Transverse colon (tissue), 4 donors: Measurements from ENCODE around the gene TDRD10. TPM values are rescaled to one million over a fixed set of nuclear protein-coding genes. Genes with fewer than 3 reads are reported as not detected.

Experiments used
- DNase-seq: peaks from one replicate; pipeline ENCODE4 v3.0.0-alpha.2; 2019
- H3K27ac ChIP-seq, 4 donors: fragments of 200-600 bp; sonication (generic); 2 replicates each; pipeline ENCODE4 v1.5.1; 2016 to 2018; ENCODE audit warnings: inconsistent platforms in 4 of 4
- H3K27me3 ChIP-seq: fragments of 200-600 bp; sonication (generic); 2 replicates; pipeline ENCODE4 v1.5.1; 2017; ENCODE audit warnings: inconsistent platforms
- H3K36me3 ChIP-seq, 4 donors: fragments of 200-600 bp; sonication (generic); 2 replicates each; pipeline ENCODE4 v1.5.1; 2017 to 2019; ENCODE audit warnings: inconsistent platforms in 4 of 4
- H3K4me1 ChIP-seq, 4 donors: fragments of 200-600 bp; sonication (generic); 2 replicates each; pipeline ENCODE4 v1.5.1; 2017 to 2020; ENCODE audit warnings: inconsistent platforms in 4 of 4
- H3K4me3 ChIP-seq, 4 donors: fragments of 200-600 bp; sonication (generic); 1 replicate in 1 of 4; 2 replicates in 3 of 4; pipeline versions ENCODE4 v1.5.1 to v1.6.1; 2017 to 2019; ENCODE audit warnings: inconsistent platforms in 4 of 4
- H3K9me3 ChIP-seq, 2 donors: fragments of 200-600 bp; sonication (generic); 2 replicates each; pipeline ENCODE4 v1.5.1; 2017 to 2019; ENCODE audit warnings: inconsistent platforms in 2 of 2
- CTCF ChIP-seq, 5 experiments: fragments of 200-600 bp in 3 of 5; fragments of 450-650 bp in 2 of 5; sonication (generic) in 3 of 5; IDR thresholded peaks; 1 replicate in 2 of 5; 2 replicates in 3 of 5; pipeline ENCODE4 v1.5.1; 2016 to 2017; ENCODE audit warnings: antibody characterized with exemption in 5 of 5, inconsistent platforms in 3 of 5, mild to moderate bottlenecking in 2 of 5, moderate library complexity in 1 of 5
- EP300 ChIP-seq: sonication (generic); formaldehyde crosslinking; IDR thresholded peaks from one replicate; pipeline ENCODE4 v1.6.1; 2017; ENCODE audit warnings: antibody characterized with exemption, low read depth
- POLR2A ChIP-seq: fragments of 450-650 bp; IDR thresholded peaks from one replicate; pipeline ENCODE4 v1.6.1; 2016; ENCODE audit warnings: antibody characterized with exemption, mild to moderate bottlenecking, moderate library complexity
- POLR2AphosphoS5 ChIP-seq, 3 donors: sonication (generic); formaldehyde crosslinking; IDR thresholded peaks; one replicate each; pipeline ENCODE4 v1.6.1; 2016; ENCODE audit warnings: antibody characterized with exemption in 3 of 3
- WGBS, 2 donors: methylation state at CpG; one replicate each; pipeline ENCODE4 v1.1.5; 2018; ENCODE audit warnings: low coverage in 1 of 2; 5-methylcytosine and 5-hydroxymethylcytosine counted together
- in situ Hi-C, 4 donors: fragments of 200-750 bp; cut with MboI; loops; one replicate each; pipeline versions ENCODE4 v1.15.0 to v1.15.1; 2017; ENCODE audit warnings: low sequenced_read_pairs in 3 of 4, low pct_ligation_motif_present in 1 of 4, low pct_unique_long_range_greater_than_20kb in 1 of 4
- intact Hi-C: fragments of 100-400 bp; cut with DNase I; formaldehyde crosslinking; loops from one replicate; pipeline ENCODE4 v1.15.1; 2023; ENCODE audit warnings: low total_unique reads
- total RNA-seq, 4 donors: library from RNA; depleted of rRNA; stranded (reverse); fragments of >200 nt; gene quantifications; one replicate each; pipeline ENCODE4 v1.1.0, GENCODE V29; 2016

TDRD10 gene
- total RNA-seq, 4 donors from 2014 or later = 0.96 to 3.3 TPM; not detected in 2

GRCh38 chr1:154578058-154578418, 76.0 kb downstream of the TDRD10 start:
- DNase-seq = no peak
- in situ Hi-C loops = loop anchor here in 1 of 4 donors (10.0 kb wide), 1 partner anchor 307 kb away; no protein-coding TSS in a partner anchor
- H3K4me1 ChIP-seq = no peaks in the 10 kb centered on the region
- H3K9me3 ChIP-seq = no peaks in the 10 kb centered on the region
- WGBS, 2 donors = 71 to 90% methylated on average over 2 to 6 of the region's 6 CpGs
- no peak overlapping the region for H3K27ac ChIP-seq
- no peaks in the 10 kb centered on the region for H3K27me3 ChIP-seq
- H3K36me3 ChIP-seq = peaks cover 0 to 14% (median 2%) of the 10 kb centered on the region in 4 donors
- no peak for TF ChIP-seq POLR2A
- no peak for TF ChIP-seq CTCF (IDR thresholded peaks at IDR 0.05)
- no peak for TF ChIP-seq POLR2AphosphoS5 (IDR thresholded peaks at IDR 0.05)
- intact Hi-C loops = no loop called here
- H3K4me3 ChIP-seq = no peak overlapping the region

- Histone ChIP-seq H3K27ac (no peak overlapping the region), H3K36me3 (peaks cover 0 to 25% (median 5%) of the 10 kb centered on the region in 4 donors), H3K4me1 (peaks cover 0 to 5% (median 2%) of the 10 kb centered on the region in 4 donors), H3K4me3 (no peak overlapping the region), H3K9me3 (no peaks in the 10 kb centered on the region), H3K27me3 (no peaks in the 10 kb centered on the region)
- DNase-seq = no peak
- WGBS, 2 donors = 86 to 100% methylated on average over 1 to 8 of the region's 8 CpGs
- in situ Hi-C loops (loop anchor here in 1 of 4 donors (10.0 kb wide), 1 partner anchor 305 kb away; no protein-coding TSS in a partner anchor), intact Hi-C loops (no loop called here)
- TF ChIP-seq POLR2A (no peak), CTCF (IDR thresholded peaks at IDR 0.05) (no peak), EP300 (no peak), POLR2AphosphoS5 (IDR thresholded peaks at IDR 0.05) (no peak)
These were observed 77.4 kb downstream of the TDRD10 start for GRCh38 chr1:154579374-154579773.

- no peaks in the 10 kb centered on the region for H3K9me3 ChIP-seq
- no peak for DNase-seq
- no peak overlapping the region for H3K27ac ChIP-seq
- WGBS, 2 donors = 92% methylated on average over 3 of the region's 3 CpGs; no CpG with 5 or more reads in 1 of the 2 donors
- H3K4me1 ChIP-seq = peaks cover 0 to 6% (median 2%) of the 10 kb centered on the region in 4 donors
- in situ Hi-C loops = no loop called here
- TF ChIP-seq POLR2A (no peak), POLR2AphosphoS5 (IDR thresholded peaks at IDR 0.05) (no peak), CTCF (IDR thresholded peaks at IDR 0.05) (no peak), EP300 (no peak)
- peaks cover 0 to 49% (median 17%) of the 10 kb centered on the region in 4 donors for H3K36me3 ChIP-seq
- intact Hi-C loops = no loop called here
- no peak overlapping the region for H3K4me3 ChIP-seq
- H3K27me3 ChIP-seq = no peaks in the 10 kb centered on the region
These were observed 79.7 kb downstream of the TDRD10 start for GRCh38 chr1:154581766-154582165.

- no peak for DNase-seq
- H3K27ac ChIP-seq = no peak overlapping the region
- peaks cover 0 to 60% (median 23%) of the 10 kb centered on the region in 4 donors for H3K36me3 ChIP-seq
- no peaks in the 10 kb centered on the region for H3K9me3 ChIP-seq
- intact Hi-C loops (no loop called here), in situ Hi-C loops (no loop called here)
- H3K27me3 ChIP-seq = no peaks in the 10 kb centered on the region
- no peak for TF ChIP-seq CTCF (IDR thresholded peaks at IDR 0.05)
- no peak for TF ChIP-seq POLR2AphosphoS5 (IDR thresholded peaks at IDR 0.05)
- TF ChIP-seq POLR2A = no peak
- TF ChIP-seq EP300 = no peak
- H3K4me1 ChIP-seq = peaks cover 0 to 6% (median 2%) of the 10 kb centered on the region in 4 donors
- WGBS, 2 donors = 70 to 91% methylated on average over 4 to 6 of the region's 6 CpGs
- no peak overlapping the region for H3K4me3 ChIP-seq
These were observed 80.9 kb downstream of the TDRD10 start for GRCh38 chr1:154582885-154583284.
